Measurements from ENCODE around the gene ATP11B. TPM values are rescaled to one million over a fixed set of nuclear protein-coding genes. Genes with fewer than 3 reads are reported as not detected.
A peak's percentile ranks its signal among the peaks of the same experiment; 100 is the strongest.

Gene ATP11B
- total RNA-seq, 4 donors from 2014 or later, result 117 to 219 (median 134) TPM

DNA sequence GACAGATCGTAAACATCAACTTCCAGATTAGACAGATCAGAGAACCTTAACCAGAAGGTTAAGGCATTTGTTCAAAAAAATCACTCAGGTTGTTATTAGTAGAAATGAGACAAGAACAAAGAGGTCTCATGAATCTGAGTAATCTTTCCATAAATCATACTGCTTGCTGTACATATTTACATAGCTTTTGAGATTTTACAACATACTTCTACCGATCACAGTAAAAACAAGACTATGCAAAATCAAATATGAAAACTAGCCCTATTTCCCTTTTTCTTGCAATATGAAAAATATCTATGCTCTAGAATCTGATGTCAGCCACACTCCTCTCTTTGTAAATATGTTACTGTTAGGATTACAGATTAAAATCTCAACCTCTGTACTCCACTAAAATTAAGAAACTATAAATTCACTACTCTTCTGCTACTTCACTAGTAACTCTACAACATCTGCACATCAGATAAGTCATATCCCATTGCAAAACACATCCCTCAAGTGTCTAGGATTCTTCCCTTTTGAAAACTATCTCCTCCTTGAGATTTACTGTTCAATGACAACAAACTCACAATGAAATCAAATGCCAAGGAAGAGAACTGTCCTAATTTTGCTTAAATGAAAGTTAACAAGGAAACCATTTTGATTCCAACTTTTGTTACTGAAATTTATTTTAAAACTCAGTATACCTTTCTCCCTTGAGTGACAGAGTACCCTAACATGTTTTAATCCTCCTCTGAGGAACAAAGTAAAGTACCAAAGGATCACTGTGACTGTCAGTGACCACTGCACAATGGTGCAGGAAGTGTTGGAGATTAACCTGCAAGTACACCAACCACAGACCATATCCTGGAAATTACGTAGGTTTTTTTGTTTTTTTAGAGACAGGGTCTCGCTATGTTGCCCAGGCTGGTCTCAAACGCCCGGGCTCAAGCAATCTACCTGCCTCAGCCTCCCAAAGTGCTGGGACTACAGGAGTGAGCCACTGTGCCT is 174.2 kb downstream of the ATP11B start:
- no peak for TF ChIP-seq POLR2AphosphoS5 (IDR thresholded peaks at IDR 0.05)
- no peak for TF ChIP-seq POLR2A (IDR thresholded peaks at IDR 0.05)
- no peak for TF ChIP-seq EP300 (IDR thresholded peaks at IDR 0.05; ENCODE audit: low read depth)
- in situ Hi-C loops (cut with MboI; ENCODE audit: low pct_ligation_motif_present in 1 of 4, low pct_unique_long_range_greater_than_20kb in 1 of 4, low sequenced_read_pairs in 3 of 4), result no loop called here

DNA sequence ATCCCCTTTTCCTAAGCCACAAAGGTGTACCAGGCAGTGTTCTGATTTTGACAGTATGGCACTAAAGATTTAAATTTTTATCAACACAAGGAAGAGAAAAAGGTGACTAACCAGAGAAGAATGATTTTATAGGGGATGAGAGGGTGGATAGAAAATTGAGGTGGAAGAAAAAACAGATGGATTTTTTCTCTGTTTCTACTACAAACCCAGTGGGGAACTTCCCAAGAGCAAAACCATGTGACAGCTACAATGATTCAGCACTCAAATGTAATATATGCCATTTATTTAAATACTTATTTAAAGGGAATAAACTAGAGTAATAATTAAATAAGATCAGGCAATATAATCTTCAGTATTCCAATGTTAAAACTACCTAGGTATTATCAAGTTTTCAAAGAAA is 176.0 kb downstream of the ATP11B start:
- Histone ChIP-seq H3K9me3 (no peaks in the 10 kb centered on the region), H3K36me3 (no peaks in the 10 kb centered on the region), H3K4me1 (peaks cover 10 to 50% (median 17%) of the 10 kb centered on the region in 4 donors), H3K4me3 (no peak overlapping the region), H3K27ac (no peak overlapping the region), H3K27me3 (no peaks in the 10 kb centered on the region)
- TF ChIP-seq EP300 (IDR thresholded peaks at IDR 0.05; ENCODE audit: low read depth), result no peak
- TF ChIP-seq, protein P1, sequence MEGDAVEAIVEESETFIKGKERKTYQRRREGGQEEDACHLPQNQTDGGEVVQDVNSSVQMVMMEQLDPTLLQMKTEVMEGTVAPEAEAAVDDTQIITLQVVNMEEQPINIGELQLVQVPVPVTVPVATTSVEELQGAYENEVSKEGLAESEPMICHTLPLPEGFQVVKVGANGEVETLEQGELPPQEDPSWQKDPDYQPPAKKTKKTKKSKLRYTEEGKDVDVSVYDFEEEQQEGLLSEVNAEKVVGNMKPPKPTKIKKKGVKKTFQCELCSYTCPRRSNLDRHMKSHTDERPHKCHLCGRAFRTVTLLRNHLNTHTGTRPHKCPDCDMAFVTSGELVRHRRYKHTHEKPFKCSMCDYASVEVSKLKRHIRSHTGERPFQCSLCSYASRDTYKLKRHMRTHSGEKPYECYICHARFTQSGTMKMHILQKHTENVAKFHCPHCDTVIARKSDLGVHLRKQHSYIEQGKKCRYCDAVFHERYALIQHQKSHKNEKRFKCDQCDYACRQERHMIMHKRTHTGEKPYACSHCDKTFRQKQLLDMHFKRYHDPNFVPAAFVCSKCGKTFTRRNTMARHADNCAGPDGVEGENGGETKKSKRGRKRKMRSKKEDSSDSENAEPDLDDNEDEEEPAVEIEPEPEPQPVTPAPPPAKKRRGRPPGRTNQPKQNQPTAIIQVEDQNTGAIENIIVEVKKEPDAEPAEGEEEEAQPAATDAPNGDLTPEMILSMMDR (IDR thresholded peaks at IDR 0.05), result no peak
- TF ChIP-seq POLR2AphosphoS5 (IDR thresholded peaks at IDR 0.05), result no peak
- no peak for TF ChIP-seq POLR2A (IDR thresholded peaks at IDR 0.05)
- in situ Hi-C loops (cut with MboI; ENCODE audit: low pct_ligation_motif_present in 1 of 4, low pct_unique_long_range_greater_than_20kb in 1 of 4, low sequenced_read_pairs in 3 of 4), result no loop called here
- intact Hi-C loops (cut with DNase I; ENCODE audit: low total_unique reads), result no loop called here
- DNase-seq, result no peak

More for the DNA sequence above, 174.2 kb downstream of the ATP11B start:
- intact Hi-C loops (cut with DNase I; ENCODE audit: low total_unique reads), result no loop called here
- no peak overlapping the region for H3K4me3 ChIP-seq
- no peak for DNase-seq
- peaks cover 11 to 54% (median 17%) of the 10 kb centered on the region in 4 donors for H3K4me1 ChIP-seq
- 60 to 71% methylated on average over 5 to 6 of the region's 6 CpGs for WGBS, 2 donors (ENCODE audit: low coverage in 1 of 2)
- H3K36me3 ChIP-seq, result no peaks in the 10 kb centered on the region
- H3K9me3 ChIP-seq, result no peaks in the 10 kb centered on the region
- H3K27me3 ChIP-seq, result no peaks in the 10 kb centered on the region
- H3K27ac ChIP-seq, result no peak overlapping the region

DNA sequence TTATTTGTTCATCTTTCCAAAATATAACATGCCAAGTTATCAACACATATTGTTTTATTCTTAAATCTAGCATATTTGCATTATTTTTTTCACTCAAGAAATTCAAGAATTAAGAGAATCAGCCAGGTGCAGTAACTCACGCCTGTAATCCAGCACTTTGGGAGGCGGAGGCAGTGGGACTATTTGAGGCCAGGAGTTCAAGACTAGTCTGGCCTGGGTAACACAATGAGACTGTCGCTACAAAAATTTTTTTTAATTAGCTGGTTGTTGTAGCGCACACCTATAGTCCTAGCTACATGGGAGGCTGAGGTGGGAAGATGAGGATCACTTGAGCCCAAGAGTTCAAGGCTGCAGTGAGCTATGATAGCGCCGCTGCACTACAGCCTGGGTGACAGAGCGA is 176.5 kb downstream of the ATP11B start:
- Histone ChIP-seq H3K36me3 (no peaks in the 10 kb centered on the region), H3K27me3 (no peaks in the 10 kb centered on the region), H3K9me3 (no peaks in the 10 kb centered on the region), H3K4me3 (no peak overlapping the region), H3K27ac (no peak overlapping the region), H3K4me1 (peaks cover 10 to 55% (median 17%) of the 10 kb centered on the region in 4 donors)
- intact Hi-C loops (cut with DNase I; ENCODE audit: low total_unique reads), result no loop called here
- DNase-seq, result no peak
- in situ Hi-C loops (cut with MboI; ENCODE audit: low pct_ligation_motif_present in 1 of 4, low pct_unique_long_range_greater_than_20kb in 1 of 4, low sequenced_read_pairs in 3 of 4), result no loop called here
- WGBS, 2 donors (ENCODE audit: low coverage in 1 of 2), result 94 to 95% methylated on average over 6 to 7 of the region's 7 CpGs
- no peak for TF ChIP-seq EP300 (IDR thresholded peaks at IDR 0.05; ENCODE audit: low read depth)
- no peak for TF ChIP-seq POLR2AphosphoS5 (IDR thresholded peaks at IDR 0.05)

DNA sequence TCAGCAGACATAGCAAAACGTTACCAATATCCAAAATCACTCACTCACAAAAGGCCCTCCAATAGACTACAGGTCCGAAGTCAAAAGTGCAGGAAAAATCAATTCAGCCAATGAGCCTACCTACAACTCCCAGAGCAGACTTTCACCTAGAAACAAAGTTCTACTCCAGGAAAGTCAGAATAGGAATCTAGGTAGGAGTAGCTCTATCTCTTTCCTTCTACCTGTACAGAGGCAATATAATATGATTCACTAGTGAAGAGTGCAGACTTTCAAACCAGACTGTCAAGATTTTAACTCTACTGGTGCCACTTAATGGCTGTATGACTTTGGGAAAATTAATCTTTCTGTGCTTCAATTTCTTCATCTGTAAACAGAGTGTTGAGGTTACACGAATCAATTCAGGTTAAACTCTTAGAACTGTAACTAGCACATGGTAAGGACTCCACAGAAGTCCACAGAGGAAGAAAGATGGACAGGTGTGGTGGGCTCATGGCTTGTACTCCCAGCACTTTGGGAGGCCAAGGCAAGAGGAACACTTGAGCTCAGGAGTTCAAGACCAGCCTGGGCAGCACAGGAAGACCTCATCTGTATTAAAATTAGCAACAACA is 177.6 kb downstream of the ATP11B start:
- peaks cover 10 to 52% (median 17%) of the 10 kb centered on the region in 4 donors for H3K4me1 ChIP-seq
- in situ Hi-C loops (cut with MboI; ENCODE audit: low pct_ligation_motif_present in 1 of 4, low pct_unique_long_range_greater_than_20kb in 1 of 4, low sequenced_read_pairs in 3 of 4) (no loop called here), intact Hi-C loops (cut with DNase I; ENCODE audit: low total_unique reads) (no loop called here)
- TF ChIP-seq, protein P1 (IDR thresholded peaks at IDR 0.05), result no peak
- no peak for TF ChIP-seq EP300 (IDR thresholded peaks at IDR 0.05; ENCODE audit: low read depth)
- TF ChIP-seq POLR2A (IDR thresholded peaks at IDR 0.05), result no peak
- TF ChIP-seq POLR2AphosphoS5 (IDR thresholded peaks at IDR 0.05), result no peak
- H3K4me3 ChIP-seq, result no peak overlapping the region
- H3K36me3 ChIP-seq, result no peaks in the 10 kb centered on the region
- WGBS, 2 donors (ENCODE audit: low coverage in 1 of 2), result 47 to 52% methylated on average over 2 to 3 of the region's 3 CpGs
- no peaks in the 10 kb centered on the region for H3K9me3 ChIP-seq
- peak overlapping the region; percentile 10 to 36 (median 28) for H3K27ac ChIP-seq
- no peaks in the 10 kb centered on the region for H3K27me3 ChIP-seq
- DNase-seq, result no peak

Other genes with a start within 250 kb of the ATP11B start
- 10 to 100 TPM; 20.5 to 31.4 (median 27.4) TPM for gene DCUN1D1, start 187.0 kb downstream of the ATP11B start, total RNA-seq

Measured in transverse colon (tissue), 4 donors.